ENCODE results near the gene SPG7. TPM values are rescaled to one million over a fixed set of nuclear protein-coding genes. Genes with fewer than 3 reads are reported as not detected.
"Not testable (repeated sequence)": the region's sequence is repeated elsewhere in the genome, so short reads cannot be mapped to it uniquely, and the experiment has no call there.

Gene SPG7
- total and polyA plus RNA-seq, 12 donors: 69.8 to 145 (median 101) TPM

GRCh38 chr16:89586853-89587252 lies 78.7 kb downstream of the SPG7 start:
- Histone ChIP-seq H3K36me3 (no peaks in the 10 kb centered on the region), H3K9me3 (no peaks in the 10 kb centered on the region), H3K4me1 (peaks cover 0 to 11% (median 8%) of the 10 kb centered on the region in 9 donors), H3K4me3 (no peak overlapping the region), H3K27ac (no peak overlapping the region), H3K27me3 (no peaks in the 10 kb centered on the region)
- TF ChIP-seq CTCF (IDR thresholded peaks at IDR 0.05): no peak
- ATAC-seq (no peak), DNase-seq (no peak)
- 64 to 73% methylated on average over 11 to 21 of the region's 25 CpGs for WGBS, 2 donors
- intact Hi-C loops (cut with DNase I): no loop called here

GRCh38 chr16:89587676-89588075 lies 79.5 kb downstream of the SPG7 start:
- H3K36me3 ChIP-seq; DNase-seq; intact Hi-C loops (cut with DNase I); H3K27ac ChIP-seq; H3K4me1 ChIP-seq; H3K9me3 ChIP-seq; H3K4me3 ChIP-seq; ATAC-seq; H3K27me3 ChIP-seq: not testable (repeated sequence)
- 96% methylated on average over 18 to 20 of the region's 36 CpGs for WGBS, 2 donors

GRCh38 chr16:89588413-89589109 lies 80.4 kb downstream of the SPG7 start:
- H3K4me1 ChIP-seq: no peaks in the 10 kb centered on the region
- no peak for TF ChIP-seq CTCF (IDR thresholded peaks at IDR 0.05)
- no peak overlapping the region for H3K27ac ChIP-seq
- intact Hi-C loops (cut with DNase I): no loop called here
- no peak for DNase-seq
- no peak overlapping the region for H3K4me3 ChIP-seq
- no peaks in the 10 kb centered on the region for H3K9me3 ChIP-seq
- ATAC-seq: no peak
- H3K36me3 ChIP-seq: no peaks in the 10 kb centered on the region
- no peaks in the 10 kb centered on the region for H3K27me3 ChIP-seq
- WGBS, 2 donors: 91 to 95% methylated on average over 26 of the region's 26 CpGs

GRCh38 chr16:89589241-89589926 lies 81.2 kb downstream of the SPG7 start:
- no peaks in the 10 kb centered on the region for H3K27me3 ChIP-seq
- TF ChIP-seq CTCF (IDR thresholded peaks at IDR 0.05): no peak
- no peaks in the 10 kb centered on the region for H3K36me3 ChIP-seq
- ATAC-seq (no peak), DNase-seq (no peak)
- WGBS, 2 donors: 88% methylated on average over 21 of the region's 21 CpGs
- intact Hi-C loops (cut with DNase I): no loop called here
- H3K27ac ChIP-seq: no peak overlapping the region
- no peak overlapping the region for H3K4me3 ChIP-seq
- no peaks in the 10 kb centered on the region for H3K9me3 ChIP-seq
- no peaks in the 10 kb centered on the region for H3K4me1 ChIP-seq

- TF ChIP-seq CTCF (IDR thresholded peaks at IDR 0.05): no peak
- Histone ChIP-seq H3K4me3 (no peak overlapping the region), H3K27me3 (no peaks in the 10 kb centered on the region), H3K9me3 (no peaks in the 10 kb centered on the region), H3K27ac (no peak overlapping the region), H3K36me3 (no peaks in the 10 kb centered on the region), H3K4me1 (no peaks in the 10 kb centered on the region)
- DNase-seq (no peak), ATAC-seq (no peak)
- intact Hi-C loops (cut with DNase I): no loop called here
- WGBS, 2 donors: 83 to 85% methylated on average over 15 of the region's 15 CpGs
These were observed 85.6 kb downstream of the SPG7 start for GRCh38 chr16:89593841-89594240.
